A673 (cell line): ENCODE data around the gene ADGRL3. TPM values are rescaled to one million over a fixed set of nuclear protein-coding genes. Genes with fewer than 3 reads are reported as not detected.
"Not testable (repeated sequence)": the region's sequence is repeated elsewhere in the genome, so short reads cannot be mapped to it uniquely, and the experiment has no call there.

Source experiments
- BruUV-seq: library from RNA; stranded (reverse); fragments of 400-500 nt; replicated peaks from 2 replicates; lab custom pipeline; 2021; lab: Mats Ljungman, UMichigan
- CTCF ChIA-PET: fragments of 300-600 bp; sonication (Branson Sonifier 250); formaldehyde crosslinking; loops from one replicate; lab custom pipeline; 2022; ENCODE audit warnings: antibody characterized with exemption; lab: Charles Lee
- POLR2A ChIA-PET: fragments of 300-600 bp; sonication (Branson Sonifier 250); formaldehyde crosslinking; loops from one replicate; lab custom pipeline; 2022; ENCODE audit warnings: antibody characterized with exemption; ENCODE audit not compliant: low non-redundant PET; lab: Charles Lee
- DNase-seq: peaks from one replicate; pipeline ENCODE4 v3.0.0-alpha.2; 2015; ENCODE audit warnings: low spot score
- H3K27ac ChIP-seq: fragments of 200-600 bp; sonication (generic); 2 replicates; pipeline ENCODE4 v1.5.1; 2016; ENCODE audit warnings: mixed run types, low read depth, mild to moderate bottlenecking, mixed read lengths, antibody characterized with exemption, low read length; ENCODE audit not compliant: poor library complexity, severe bottlenecking
- H3K27me3 ChIP-seq: fragments of 200-600 bp; sonication (generic); replicated peaks from 2 replicates; pipeline ENCODE4 v1.6.1; 2017; ENCODE audit warnings: mixed run types, low read depth, mild to moderate bottlenecking, mixed read lengths, antibody characterized with exemption, low read length; ENCODE audit not compliant: insufficient read depth, poor library complexity
- H3K36me3 ChIP-seq: fragments of 200-600 bp; sonication (generic); 2 replicates; pipeline ENCODE4 v1.6.1; 2016; ENCODE audit warnings: mixed run types, mild to moderate bottlenecking, mixed read lengths, antibody characterized with exemption, low read length; ENCODE audit not compliant: insufficient read depth, poor library complexity, severe bottlenecking
- H3K4me1 ChIP-seq: fragments of 200-600 bp; sonication (generic); 2 replicates; pipeline ENCODE4 v1.6.1; 2017; ENCODE audit warnings: mixed run types, mild to moderate bottlenecking, mixed read lengths, antibody characterized with exemption, low read length; ENCODE audit not compliant: insufficient read depth, poor library complexity, severe bottlenecking
- H3K4me3 ChIP-seq: fragments of 200-600 bp; sonication (generic); 2 replicates; pipeline ENCODE4 v1.5.1; 2016; ENCODE audit warnings: low read depth, mixed run types, mild to moderate bottlenecking, mixed read lengths, low read length; ENCODE audit not compliant: poor library complexity, severe bottlenecking
- H3K9me3 ChIP-seq: fragments of 200-600 bp; sonication (generic); 2 replicates; pipeline ENCODE4 v1.6.1; 2016; ENCODE audit warnings: mixed run types, low read depth, mild to moderate bottlenecking, mixed read lengths, antibody characterized with exemption, low read length; ENCODE audit not compliant: poor library complexity, severe bottlenecking
- EZH2 ChIP-seq: fragments of 200-600 bp; sonication (generic); IDR thresholded peaks from 2 replicates; pipeline ENCODE4 v1.6.1; 2017; ENCODE audit warnings: borderline replicate concordance, low read depth, mild to moderate bottlenecking, mixed read lengths, antibody characterized with exemption, low read length; ENCODE audit not compliant: poor library complexity, severe bottlenecking
- intact Hi-C: fragments of 100-400 bp; cut with micrococcal nuclease; formaldehyde crosslinking; loops from one replicate; pipeline ENCODE4 v1.10.0; 2022; ENCODE audit not compliant: unreplicated experiment
- total RNA-seq: library from RNA; stranded (reverse); gene quantifications from 2 replicates; pipeline ENCODE4 v1.2.3, GENCODE V29; 2021
- TF ChIP-seq, protein P1 (sequence below): fragments of 300-800, 200-600 bp; sonication (generic); conservative IDR thresholded peaks from 2 replicates; pipeline ENCODE4 v1.5.1; 2017; ENCODE audit warnings: low read depth, mild to moderate bottlenecking, antibody characterized with exemption, low read length, moderate library complexity, mixed read lengths

The ADGRL3 gene
- total RNA-seq, 1 experiment from 2014 or later = not detected

DNA sequence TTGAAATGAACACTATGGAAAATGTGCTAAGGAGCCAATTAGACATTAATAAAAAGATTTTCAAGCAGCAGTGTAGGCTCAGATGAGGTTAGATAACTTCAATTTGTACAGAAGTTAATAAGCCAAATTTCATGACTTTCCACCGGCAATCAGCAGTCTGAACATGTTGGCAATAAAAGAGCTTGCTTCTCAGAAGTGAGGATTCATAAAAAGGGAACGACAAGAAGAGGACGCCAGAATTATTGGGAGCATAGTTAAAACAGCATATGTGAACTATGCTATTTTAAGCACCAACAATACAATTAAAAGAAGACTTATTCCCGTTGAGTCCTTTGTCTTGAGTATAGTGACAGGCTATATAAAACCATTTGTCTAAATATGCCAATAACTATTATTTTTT, 785.3 kb downstream of the ADGRL3 start:
- POLR2A ChIA-PET = no interaction called here
- BruUV-seq = no TSS peak
- H3K27me3 ChIP-seq = no peaks in the 10 kb centered on the region
- no peak for DNase-seq
- H3K9me3 ChIP-seq = no peaks in the 10 kb centered on the region
- CTCF ChIA-PET = no interaction called here
- intact Hi-C loops = no loop called here
- TF ChIP-seq, protein P1, sequence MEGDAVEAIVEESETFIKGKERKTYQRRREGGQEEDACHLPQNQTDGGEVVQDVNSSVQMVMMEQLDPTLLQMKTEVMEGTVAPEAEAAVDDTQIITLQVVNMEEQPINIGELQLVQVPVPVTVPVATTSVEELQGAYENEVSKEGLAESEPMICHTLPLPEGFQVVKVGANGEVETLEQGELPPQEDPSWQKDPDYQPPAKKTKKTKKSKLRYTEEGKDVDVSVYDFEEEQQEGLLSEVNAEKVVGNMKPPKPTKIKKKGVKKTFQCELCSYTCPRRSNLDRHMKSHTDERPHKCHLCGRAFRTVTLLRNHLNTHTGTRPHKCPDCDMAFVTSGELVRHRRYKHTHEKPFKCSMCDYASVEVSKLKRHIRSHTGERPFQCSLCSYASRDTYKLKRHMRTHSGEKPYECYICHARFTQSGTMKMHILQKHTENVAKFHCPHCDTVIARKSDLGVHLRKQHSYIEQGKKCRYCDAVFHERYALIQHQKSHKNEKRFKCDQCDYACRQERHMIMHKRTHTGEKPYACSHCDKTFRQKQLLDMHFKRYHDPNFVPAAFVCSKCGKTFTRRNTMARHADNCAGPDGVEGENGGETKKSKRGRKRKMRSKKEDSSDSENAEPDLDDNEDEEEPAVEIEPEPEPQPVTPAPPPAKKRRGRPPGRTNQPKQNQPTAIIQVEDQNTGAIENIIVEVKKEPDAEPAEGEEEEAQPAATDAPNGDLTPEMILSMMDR = no peak
- TF ChIP-seq EZH2 = no peak
- H3K36me3 ChIP-seq = no peaks in the 10 kb centered on the region
- H3K27ac ChIP-seq = no peak overlapping the region
- no peak overlapping the region for H3K4me3 ChIP-seq
- H3K4me1 ChIP-seq = no peaks in the 10 kb centered on the region

- CTCF ChIA-PET, H3K27me3 ChIP-seq, BruUV-seq, H3K36me3 ChIP-seq, intact Hi-C loops, H3K4me3 ChIP-seq, POLR2A ChIA-PET, H3K4me1 ChIP-seq, H3K9me3 ChIP-seq, H3K27ac ChIP-seq, DNase-seq: not testable (repeated sequence)
Observed at GRCh38 chr4:61986929-61987328, 786.8 kb downstream of the ADGRL3 start.

GRCh38 chr4:61992351-61992750, 792.2 kb downstream of the ADGRL3 start:
- CTCF ChIA-PET = no interaction called here

DNA sequence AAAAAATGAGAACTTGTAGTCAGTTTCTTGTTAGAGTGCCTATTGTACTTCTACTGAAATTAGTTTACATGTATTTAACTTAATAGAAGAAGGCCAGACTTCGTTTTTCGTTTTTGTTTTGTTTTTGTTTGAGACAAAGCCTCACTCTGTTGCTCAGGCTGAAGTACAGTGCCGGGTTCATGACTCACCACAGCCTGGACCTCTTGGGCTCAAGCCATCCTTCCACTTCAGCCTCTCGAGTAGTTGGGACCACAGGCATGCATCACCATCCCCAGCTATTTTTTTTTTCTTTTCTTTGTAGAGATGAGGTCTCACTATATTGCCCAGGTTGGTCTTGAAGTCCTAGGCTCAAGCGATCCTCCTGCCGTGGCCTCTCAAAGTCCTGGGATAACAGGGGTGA, 793.9 kb downstream of the ADGRL3 start:
- no peak for TF ChIP-seq EZH2
- TF ChIP-seq, protein P1 = no peak
- ChIA-PET CTCF (no interaction called here), POLR2A (no interaction called here)
- no peaks in the 10 kb centered on the region for H3K9me3 ChIP-seq
- BruUV-seq = no TSS peak
- no peaks in the 10 kb centered on the region for H3K27me3 ChIP-seq
- no peaks in the 10 kb centered on the region for H3K36me3 ChIP-seq
- no peak for DNase-seq
- no peak overlapping the region for H3K27ac ChIP-seq
- no peak overlapping the region for H3K4me3 ChIP-seq
- intact Hi-C loops = no loop called here
- no peaks in the 10 kb centered on the region for H3K4me1 ChIP-seq

More at GRCh38 chr4:61992351-61992750, 792.2 kb downstream of the ADGRL3 start:
- DNase-seq = no peak
- POLR2A ChIA-PET = no interaction called here
- Histone ChIP-seq H3K27ac (no peak overlapping the region), H3K36me3 (no peaks in the 10 kb centered on the region), H3K4me3 (no peak overlapping the region), H3K27me3 (no peaks in the 10 kb centered on the region), H3K9me3 (no peaks in the 10 kb centered on the region), H3K4me1 (no peaks in the 10 kb centered on the region)
- no TSS peak for BruUV-seq
- intact Hi-C loops = no loop called here
- TF ChIP-seq, protein P1 = no peak
- TF ChIP-seq EZH2 = no peak
